ENCODE data around the gene IRAK1BP1.

GRCh38 chr6:78867020-78867369 lies 356 bp upstream of the IRAK1BP1 start:
- TF ChIP-seq POLR2AphosphoS5 (IDR thresholded peaks at IDR 0.05; ENCODE audit: borderline replicate concordance, low read depth, low read length) (no peak), EZH2 (IDR thresholded peaks at IDR 0.05) (no peak)
